A549 (cell line): ENCODE results near the gene BDH1.

Source experiments
- EP300 ChIP-seq, 2 experiments: fragments of >200 bp; sonication (Bioruptor Twin); formaldehyde crosslinking; IDR thresholded peaks; 2 replicates in 1 of 2; 3 replicates in 1 of 2; pipeline ENCODE4 v1.6.1; 2016 to 2017
- MYC ChIP-seq: IDR thresholded peaks from 2 replicates; pipeline ENCODE4 v1.6.1; 2012; ENCODE audit warnings: mild to moderate bottlenecking, inconsistent platforms, low read length, improper control_type of control experiment, borderline replicate concordance
- TF ChIP-seq, protein P1 (sequence below): fragments of >200 bp; sonication (Bioruptor Twin); formaldehyde crosslinking; IDR thresholded peaks from 3 replicates; pipeline ENCODE4 v1.5.1; 2016

DNA sequence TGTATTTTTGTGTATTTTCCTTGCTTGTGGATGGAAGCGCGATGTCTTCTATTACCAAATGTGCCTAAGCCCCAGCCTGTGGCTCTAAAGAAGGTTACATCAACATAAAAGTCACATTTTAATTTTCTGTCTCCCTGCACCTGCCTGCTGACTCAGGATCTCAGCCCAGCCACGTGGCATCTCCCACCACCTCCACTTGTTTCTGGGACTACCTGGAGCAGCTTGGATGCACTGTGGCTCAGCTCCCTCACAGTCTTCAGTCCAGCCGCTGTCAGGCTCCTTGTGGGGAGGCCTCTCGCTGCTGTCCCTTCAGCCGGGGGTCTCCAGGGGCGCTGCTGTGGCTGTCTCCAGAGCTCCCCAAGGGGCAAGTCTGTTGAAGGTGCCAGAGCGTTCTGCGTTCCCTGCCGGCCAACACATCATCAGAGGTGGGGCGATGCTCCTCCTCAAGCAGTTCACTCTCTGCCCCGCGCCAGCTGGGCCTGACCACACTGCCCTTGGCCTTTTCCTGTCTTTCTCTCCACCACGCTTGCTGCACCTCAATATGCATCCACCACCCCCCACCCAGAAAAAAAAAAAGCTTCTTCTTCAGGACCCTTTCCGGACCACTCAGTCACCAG is 47.7 kb upstream of the BDH1 start:
- TF ChIP-seq, protein P1, sequence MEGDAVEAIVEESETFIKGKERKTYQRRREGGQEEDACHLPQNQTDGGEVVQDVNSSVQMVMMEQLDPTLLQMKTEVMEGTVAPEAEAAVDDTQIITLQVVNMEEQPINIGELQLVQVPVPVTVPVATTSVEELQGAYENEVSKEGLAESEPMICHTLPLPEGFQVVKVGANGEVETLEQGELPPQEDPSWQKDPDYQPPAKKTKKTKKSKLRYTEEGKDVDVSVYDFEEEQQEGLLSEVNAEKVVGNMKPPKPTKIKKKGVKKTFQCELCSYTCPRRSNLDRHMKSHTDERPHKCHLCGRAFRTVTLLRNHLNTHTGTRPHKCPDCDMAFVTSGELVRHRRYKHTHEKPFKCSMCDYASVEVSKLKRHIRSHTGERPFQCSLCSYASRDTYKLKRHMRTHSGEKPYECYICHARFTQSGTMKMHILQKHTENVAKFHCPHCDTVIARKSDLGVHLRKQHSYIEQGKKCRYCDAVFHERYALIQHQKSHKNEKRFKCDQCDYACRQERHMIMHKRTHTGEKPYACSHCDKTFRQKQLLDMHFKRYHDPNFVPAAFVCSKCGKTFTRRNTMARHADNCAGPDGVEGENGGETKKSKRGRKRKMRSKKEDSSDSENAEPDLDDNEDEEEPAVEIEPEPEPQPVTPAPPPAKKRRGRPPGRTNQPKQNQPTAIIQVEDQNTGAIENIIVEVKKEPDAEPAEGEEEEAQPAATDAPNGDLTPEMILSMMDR = no peak
- TF ChIP-seq EP300 (IDR thresholded peaks at IDR 0.05) (no peak), MYC (no peak)
